ENCODE data around the gene SAT1.
A peak's percentile ranks its signal among the peaks of the same experiment; 100 is the strongest.

Gene SAT1

GRCh38 chrX:23779025-23779424, 3.9 kb upstream of the SAT1 start:
- DNase-seq = no peak

GRCh38 chrX:23782455-23782854, 518 bp upstream of the SAT1 start:
- no peak for DNase-seq

- DNase-seq = peak in 1 of 2 donors; percentile 20
Measured at GRCh38 chrX:23783589-23784469, 856 bp downstream of the SAT1 start.

DNA sequence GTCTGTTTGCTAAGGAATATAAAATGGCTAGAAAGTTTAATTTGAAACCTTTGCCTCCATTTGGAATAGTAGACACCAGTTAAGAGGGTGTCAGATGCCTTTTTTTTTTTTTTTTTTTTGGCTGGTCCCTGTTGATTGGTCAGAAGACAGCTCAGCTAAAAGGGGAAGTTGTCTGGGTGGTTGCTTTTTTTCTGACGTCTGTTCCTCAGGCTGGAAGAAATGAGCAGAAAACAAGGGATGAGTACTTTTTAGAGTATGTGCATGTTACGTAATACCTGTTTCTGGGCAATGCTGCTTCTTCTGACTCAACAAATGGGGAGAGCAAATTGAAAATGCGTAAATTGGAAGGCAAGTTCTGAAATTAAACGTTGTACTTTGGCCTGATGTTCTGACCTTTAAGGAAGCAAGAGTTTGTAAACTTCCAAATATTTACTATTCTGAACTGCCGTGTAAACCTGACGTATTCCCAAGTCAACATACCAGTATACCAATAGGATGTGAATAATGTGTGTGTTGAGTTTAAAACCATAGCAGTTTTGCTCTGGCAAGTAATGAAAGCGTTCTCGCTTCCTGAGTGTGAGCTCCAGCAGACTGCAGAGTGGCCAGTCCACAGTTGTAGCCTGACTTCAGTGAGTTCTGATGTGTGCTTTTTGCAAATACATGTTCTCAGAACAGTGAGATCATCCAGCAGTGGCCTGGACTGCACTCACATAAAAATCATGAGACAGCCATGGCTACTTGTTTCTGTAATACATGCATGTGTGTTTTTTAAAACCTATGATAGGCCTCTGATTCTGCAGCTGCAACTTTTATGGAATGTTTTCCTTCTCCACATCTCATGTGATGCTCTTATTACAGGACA, 1.7 kb downstream of the SAT1 start:
- peak; percentile 35 to 50 for DNase-seq

DNA sequence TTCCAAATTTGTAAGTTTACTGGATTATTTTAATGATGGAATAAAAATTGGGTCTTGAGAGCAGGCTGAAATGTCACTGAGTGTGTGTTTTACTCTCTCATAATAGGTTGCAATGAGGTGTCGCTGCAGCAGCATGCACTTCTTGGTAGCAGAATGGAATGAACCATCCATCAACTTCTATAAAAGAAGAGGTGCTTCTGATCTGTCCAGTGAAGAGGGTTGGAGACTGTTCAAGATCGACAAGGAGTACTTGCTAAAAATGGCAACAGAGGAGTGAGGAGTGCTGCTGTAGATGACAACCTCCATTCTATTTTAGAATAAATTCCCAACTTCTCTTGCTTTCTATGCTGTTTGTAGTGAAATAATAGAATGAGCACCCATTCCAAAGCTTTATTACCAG, 2.6 kb downstream of the SAT1 start:
- DNase-seq = no peak

- peak in 1 of 2 donors; percentile 34 for DNase-seq
Measured at GRCh38 chrX:23786268-23786815, 3.4 kb downstream of the SAT1 start.

DNA sequence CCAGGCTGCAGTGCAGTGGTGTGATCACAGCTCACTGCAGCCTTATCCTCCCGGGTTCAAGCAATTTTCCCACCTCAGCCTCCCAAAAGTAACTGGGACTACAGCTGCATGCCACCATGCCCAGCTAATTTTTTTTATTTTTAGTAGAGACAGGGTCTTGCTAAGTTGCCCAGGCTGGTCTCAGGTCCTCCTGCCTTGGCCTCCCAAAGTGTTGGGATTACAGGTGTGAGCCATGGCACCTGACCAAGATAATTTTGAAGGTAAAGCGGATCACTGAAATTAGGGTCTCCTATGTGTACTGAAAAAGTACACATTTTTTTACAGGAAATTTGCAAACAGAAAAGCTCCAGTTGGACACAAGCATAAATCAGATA, 4.8 kb downstream of the SAT1 start:
- DNase-seq = no peak

- DNase-seq = no peak
Measured at GRCh38 chrX:23788521-23788920, 5.5 kb downstream of the SAT1 start.

GRCh38 chrX:23788946-23789345, 6.0 kb downstream of the SAT1 start:
- DNase-seq = no peak

GRCh38 chrX:23789386-23790154, 6.6 kb downstream of the SAT1 start:
- DNase-seq = no peak

DNA sequence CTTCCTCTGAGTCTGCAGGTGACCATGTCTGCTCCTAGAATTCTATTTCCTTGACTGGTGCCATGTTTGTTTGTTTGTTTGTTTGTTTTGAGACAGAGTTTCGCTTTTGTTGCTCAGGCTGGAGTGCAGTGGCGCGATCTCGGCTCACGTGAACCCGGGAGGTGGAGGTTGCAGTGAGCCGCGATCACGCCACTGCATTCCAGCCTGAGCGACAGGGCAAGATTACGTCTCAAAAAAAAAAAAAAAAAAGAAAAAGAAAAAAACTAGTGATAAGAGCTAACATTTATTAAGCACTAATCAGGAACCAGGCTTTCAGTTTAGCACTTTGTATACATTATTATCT, 7.2 kb downstream of the SAT1 start:
- DNase-seq = no peak

- no peak for DNase-seq
Measured at GRCh38 chrX:23792861-23793553, 10.0 kb downstream of the SAT1 start.

- no peak for DNase-seq
Measured at GRCh38 chrX:23795221-23795620, 12.2 kb downstream of the SAT1 start.

DNA sequence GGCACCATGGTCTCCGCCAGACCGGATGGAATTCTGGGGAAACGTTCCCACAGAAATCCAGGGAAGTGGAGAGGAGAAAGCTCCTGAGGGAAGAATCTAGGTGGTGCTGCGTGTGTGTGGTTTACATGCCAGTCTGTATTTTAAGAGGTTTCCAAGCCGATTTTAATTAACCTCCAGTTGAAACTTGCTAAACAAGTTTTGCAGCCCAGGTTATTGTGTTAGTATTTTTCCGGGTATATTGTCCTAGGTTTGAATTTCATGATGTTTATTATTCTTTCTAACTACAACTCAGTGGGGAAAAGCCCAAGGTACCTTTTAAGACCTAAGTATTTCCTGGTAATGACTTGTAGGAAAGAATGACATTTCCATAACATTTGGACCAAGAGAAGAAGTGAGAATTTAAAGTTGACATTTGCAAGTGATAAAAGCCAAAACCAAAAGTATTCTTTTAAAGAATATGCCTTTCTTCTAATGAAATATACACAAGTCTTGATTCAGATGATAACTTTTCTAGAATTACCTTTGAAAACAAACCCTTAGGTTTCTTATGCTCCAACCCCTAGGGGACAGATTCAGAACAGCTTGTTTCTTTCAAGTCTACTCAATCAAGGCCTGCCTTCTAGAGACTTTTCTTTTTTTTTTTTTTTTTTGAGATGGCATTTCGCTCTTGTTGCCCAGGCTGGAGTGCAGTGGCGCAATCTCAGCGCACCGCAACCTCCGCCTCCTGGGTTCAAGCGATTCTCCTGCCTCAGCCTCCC, 14.6 kb downstream of the SAT1 start:
- DNase-seq = no peak

DNA sequence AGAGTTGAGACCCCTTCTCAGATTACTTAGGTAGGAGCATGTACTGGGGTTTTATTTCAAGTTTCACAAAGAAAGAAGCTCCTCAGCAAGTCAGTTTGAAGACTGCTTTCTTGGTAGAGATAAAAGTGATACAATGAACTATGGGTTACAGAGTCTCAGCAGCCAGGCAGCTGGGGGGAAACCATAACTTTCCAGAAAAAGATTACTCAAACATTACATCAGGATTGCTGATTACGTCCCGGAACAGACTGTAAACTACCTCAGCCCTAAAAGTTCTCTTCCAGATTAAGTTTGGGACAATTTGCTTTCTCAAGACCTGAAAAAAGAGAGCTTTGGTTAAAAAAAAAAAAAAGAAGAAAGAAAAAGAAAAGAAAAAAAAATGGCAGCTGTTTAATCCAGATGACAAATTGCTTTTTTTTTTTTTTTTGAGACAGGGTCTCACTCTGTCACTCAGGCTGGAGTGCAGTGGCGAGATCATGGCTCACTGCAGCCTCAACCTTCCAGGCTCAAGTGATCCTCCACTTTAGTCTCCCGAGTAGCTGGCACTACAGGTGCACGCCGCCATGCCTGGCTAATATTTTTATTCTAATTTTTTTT, 16.6 kb downstream of the SAT1 start:
- no peak for DNase-seq

DNA sequence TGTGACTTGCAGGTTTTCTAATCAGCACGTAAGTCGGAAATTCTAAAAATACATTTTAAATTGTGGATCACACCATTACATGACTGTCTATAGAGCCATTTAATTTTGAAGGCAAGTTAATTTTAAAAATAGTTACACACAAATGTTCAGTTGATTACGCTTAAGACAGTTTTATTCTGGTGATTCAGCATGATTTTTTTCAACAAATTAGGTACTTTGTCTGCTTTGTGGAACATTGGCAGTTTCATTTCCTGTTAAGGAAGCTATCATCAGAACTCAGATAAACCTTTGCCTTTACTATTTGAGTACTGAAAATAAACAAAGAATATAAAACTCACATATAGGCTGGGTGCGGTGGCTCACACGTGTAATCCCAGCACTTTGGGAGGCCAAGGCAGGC, 19.5 kb downstream of the SAT1 start:
- DNase-seq = no peak

- no peak for DNase-seq
Measured at GRCh38 chrX:23803931-23804381, 21.0 kb downstream of the SAT1 start.

- DNase-seq = no peak
Measured at GRCh38 chrX:23804578-23804977, 21.6 kb downstream of the SAT1 start.

GRCh38 chrX:23805389-23805788, 22.4 kb downstream of the SAT1 start:
- DNase-seq = no peak

GRCh38 chrX:23810279-23810678, 27.3 kb downstream of the SAT1 start:
- DNase-seq = no peak

DNA sequence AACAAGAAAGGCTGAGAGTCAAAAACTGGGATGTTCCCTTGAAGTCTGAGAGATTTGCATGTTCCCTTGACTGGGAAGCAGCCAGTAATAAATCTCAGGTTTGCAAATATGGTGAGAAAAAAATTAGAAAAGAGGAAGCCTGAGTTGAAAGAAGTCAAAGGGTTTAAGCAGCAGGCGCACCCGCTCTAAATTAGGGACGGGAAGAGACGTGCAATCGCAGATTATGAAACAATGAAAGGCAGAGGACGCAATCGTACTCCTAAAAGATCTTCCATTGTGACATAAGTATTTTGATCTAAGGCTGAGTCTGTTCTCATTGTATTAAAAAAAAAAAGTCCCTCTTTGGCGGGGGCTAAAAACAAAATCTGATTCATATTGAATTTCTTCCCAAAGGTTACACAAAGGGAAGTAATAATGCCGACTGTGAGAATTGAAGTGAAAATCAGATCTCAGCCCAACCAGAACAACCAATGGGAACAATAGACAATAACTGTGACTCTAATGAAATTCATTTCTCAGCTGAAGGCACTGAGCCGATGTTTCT, 28.2 kb downstream of the SAT1 start:
- DNase-seq = peak in 1 of 2 donors; percentile 52
